ENCODE measurements around the gene ZNF668.

Gene ZNF668

DNA sequence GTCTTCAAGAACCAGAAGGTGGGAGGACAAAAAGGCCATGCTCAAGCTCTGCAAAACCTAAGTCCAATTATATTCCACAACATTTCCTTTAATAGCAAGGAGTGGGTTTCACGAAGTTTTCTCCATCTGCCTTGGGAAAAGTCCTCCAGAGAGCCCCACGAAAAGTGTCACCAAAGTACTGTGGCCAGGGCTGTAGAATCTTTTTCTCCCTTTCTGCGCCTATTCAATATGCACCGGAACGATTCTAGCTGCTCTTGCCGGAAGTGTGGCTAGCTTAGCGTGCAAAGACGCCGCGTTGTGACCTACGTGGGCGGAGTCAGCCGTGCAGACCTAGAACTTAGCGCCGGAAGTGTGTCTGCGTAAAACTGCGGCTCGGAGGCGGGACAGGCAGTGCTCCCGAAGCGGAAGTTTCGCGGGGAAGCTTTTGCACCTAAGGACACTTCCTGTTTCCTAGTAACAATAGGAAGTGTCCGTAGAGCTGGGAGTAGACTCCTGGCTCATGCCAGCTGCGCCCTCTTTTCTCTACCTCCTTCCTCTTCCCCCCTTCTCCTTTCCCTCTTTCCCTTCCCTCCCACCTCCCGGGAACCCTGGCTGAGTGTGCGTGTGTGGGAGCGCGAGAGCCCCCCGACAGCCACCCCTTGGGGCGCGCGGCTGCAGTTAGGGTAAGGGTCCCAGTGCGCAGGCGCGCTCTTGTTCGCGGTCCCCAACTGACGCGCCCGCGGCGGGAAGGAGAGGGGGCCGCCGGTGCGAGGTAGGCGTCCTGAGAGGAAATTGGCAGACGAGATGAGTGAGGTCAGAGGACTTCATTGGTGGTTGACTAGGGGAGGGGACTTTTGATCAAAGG lies at the start of gene ZNF668, which contains the start of gene ZNF646:
Gene ZNF668 (minus strand): TSS at position 271 of the 844 bp plus-strand sequence. CDS start 9,781 bp downstream, outside the sequence.
Gene ZNF646 (plus strand): TSS at position 453 of the 844 bp plus-strand sequence. CDS start 1,903 bp downstream, outside the sequence.
- peak; percentile 93 for DNase-seq (ENCODE audit: low read depth)

DNA sequence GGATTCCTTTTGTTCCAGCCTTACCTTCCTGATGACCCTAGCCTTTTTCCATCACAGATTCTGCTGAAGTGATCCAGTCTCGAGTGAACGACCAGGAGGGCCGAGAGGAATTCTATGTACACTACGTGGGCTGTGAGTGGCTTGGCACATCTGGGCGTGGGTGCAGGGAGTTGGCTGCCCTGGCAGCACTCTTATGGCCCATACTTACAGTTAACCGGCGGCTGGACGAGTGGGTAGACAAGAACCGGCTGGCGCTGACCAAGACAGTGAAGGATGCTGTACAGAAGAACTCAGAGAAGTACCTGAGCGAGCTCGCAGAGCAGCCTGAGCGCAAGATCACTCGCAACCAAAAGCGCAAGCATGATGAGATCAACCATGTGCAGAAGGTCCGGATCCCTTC lies 46.1 kb upstream of the ZNF668 start:
- no peak for DNase-seq (ENCODE audit: low read depth)

DNA sequence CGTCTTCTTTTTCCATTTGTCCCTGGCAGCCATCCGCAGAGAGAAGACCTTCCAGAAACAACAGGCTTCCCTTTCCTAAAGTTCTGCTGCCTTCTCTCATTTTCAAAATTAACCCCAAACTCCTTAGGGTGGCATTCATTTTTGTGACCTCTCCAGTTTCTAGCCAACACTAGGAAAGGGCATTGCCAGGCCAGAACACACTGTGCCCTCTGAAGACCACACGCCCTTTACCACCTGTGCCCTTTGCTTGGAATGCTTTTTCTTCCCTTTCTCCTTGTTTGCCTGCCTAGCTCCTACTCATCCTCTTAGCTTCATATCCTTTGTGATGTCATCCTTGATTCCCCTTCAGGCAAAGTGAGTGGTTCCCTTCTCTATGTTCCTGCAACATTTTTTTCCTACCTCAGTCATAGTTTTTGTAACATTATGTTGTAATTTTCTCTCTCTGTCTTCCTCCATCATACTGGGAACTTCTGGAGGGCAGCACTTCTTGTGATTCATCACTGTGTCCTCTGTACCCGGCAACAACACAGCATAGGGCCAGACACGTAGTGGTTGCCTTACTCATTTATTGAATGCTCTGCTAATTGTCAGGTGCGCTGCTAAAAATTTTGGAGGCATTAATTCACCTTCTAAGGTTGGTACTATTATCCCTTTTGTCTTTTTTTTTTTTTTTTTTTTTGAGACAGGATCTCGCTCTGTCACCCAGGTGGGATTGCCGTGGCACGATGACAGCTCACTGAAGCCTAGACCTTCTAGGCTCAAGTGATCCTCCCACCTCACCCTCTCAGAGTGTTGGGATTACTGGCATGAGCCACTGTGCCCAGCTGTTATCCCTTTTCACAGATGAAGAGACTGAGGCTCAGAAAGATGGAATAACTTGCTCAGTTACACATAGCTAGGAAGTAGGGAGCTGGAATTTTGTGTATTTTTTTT lies 44.4 kb upstream of the ZNF668 start:
- DNase-seq (ENCODE audit: low read depth) = no peak

DNA sequence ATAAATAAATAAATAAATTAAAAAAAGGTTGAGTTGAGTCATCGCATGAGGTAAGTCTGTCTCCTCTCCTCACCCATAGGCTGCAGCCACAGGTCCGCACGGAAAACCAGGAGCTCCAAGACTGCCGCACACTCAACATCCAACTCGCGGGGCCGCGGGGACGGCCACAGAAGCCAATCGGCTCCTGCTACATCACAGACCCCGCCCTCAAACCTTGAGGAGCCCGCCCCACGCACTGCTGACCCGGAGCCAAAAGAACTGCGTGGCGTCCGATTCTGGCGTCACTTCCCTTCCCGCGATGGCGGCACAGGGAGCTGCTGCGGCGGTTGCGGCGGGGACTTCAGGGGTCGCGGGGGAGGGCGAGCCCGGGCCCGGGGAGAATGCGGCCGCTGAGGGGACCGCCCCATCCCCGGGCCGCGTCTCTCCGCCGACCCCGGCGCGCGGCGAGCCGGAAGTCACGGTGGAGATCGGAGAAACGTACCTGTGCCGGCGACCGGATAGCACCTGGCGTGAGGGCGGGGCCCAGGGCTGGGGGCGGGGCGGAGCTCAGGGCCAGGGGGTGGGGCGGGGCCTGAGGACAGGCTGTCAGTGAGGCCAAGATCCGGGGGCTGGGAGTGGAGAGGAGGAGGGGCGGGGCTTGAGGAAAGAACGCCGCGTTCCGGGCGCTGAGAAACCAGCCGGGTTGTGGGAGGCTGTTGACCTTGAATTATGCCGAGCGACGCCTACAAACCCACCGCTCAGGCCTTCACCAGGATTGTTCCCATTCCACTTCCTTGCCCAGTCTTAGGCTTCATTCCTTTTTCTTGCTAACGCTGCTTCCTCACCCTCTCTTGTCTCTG lies 43.6 kb upstream of the ZNF668 start, which contains the start of gene KAT8:
Gene KAT8 (plus strand): TSS at position 281 of the 839 bp plus-strand sequence. CDS start 18 bp downstream, at position 299.
- DNase-seq (ENCODE audit: low read depth) = peak; percentile 93

DNA sequence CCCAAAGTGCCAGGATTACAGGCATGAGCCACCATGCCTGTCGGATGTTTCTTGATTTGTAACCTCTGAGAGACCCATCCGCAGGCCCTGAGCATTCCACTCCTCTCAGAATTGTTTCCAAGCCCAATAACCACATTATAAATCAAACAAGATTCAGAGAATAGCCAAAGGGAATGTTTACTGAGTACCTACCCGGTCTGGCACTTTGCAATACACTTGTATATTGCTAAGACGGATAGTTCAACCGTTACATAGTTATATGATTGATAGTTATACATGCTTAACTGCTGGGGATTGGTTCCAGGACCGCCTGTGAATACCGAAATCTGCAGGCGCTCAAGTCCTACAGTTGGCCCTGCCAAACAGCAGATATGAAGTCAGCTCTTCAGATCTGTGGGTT lies 40.4 kb upstream of the ZNF668 start:
- DNase-seq (ENCODE audit: low read depth) = no peak

DNA sequence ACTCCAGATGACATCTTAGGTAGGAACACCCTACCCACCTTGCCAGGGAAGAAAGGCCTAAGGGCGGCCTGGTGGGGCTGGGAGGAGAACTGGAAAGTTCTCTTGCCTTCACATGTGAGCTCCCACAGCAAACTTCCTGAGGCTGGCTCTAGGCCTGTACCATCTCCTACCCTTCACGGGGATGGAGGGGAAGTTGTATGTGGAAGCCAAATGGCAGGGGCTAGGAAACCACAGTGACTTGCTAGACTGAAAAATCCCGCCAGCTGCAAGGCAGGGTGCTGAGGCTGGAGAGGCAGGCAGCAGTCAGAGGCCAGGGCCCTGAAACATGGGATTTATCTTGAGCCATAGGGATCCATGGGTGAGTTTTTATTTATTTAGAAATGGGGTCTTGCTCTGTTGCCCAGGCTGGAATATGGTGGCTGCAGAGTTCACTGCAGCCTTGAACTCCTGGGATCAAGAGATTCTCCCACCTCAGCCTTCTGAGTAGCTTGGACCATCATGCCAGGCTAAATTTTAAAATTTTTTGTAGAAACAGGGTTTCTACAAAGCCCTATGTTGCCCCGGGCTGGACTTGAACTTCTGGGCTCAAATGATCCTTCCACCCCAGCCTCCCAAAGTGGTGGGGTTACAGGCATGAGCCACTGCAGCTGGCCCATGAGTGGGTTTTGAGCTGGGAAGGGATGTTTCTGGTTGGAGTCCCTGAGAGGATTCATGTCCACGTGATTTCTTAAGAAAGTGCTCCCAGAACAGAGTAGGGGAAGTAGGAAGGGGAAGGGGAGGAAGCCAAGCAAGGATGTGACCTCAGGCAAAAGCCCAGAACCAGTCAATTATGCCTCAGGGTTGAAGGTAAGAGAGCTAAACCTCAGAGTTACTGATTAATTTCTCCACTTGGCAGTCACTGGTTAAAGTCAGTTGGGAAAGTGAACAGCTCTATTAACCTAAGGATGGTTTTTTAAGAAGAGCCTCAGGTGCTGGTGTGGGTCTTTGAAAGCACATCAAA lies 39.4 kb upstream of the ZNF668 start:
- no peak for DNase-seq (ENCODE audit: low read depth)

DNA sequence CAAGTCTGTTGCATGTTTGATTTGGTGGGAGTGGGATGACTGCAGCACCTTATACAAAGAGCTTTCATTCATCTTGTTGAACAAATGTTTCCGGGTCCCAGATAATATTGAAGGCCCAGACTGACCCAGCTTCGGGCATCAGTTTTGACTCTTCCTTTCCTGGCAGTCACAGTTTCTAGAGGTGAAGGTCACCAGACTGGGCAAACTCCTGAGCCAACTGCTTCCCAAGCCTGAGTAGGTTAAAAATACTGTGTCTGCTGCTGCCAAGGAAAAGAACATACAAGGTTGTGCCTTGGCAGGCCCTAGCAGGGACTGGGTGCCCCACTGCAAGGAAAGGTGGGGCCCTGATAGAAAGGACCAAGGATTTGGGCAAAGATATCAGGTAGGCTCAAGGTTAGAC lies 38.7 kb upstream of the ZNF668 start:
- no peak for DNase-seq (ENCODE audit: low read depth)

DNA sequence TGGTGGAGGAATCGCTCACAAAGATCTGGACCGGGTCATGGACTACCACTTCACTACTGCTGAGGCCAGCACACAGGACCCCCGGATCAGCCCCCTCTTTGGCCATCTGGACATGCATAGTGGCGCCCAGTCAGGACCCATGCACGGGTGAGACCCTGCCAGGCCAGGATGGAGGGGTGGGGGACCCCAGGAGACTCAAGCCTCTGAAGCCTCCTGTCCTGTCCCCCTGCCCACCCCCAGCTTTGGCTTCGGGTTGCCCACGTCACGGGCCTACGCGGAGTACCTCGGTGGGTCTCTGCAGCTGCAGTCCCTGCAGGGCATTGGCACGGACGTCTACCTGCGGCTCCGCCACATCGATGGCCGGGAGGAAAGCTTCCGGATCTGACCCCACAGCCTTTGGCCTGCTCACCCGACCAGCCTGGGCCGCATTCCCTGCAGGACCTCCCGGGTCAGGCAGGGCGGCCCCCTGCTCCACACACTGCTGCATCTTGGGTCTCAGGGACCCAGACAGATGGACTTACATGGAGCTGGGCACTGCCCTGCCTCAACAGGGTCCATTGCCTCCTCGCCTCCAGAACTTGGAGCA lies 37.9 kb upstream of the ZNF668 start:
- no peak for DNase-seq (ENCODE audit: low read depth)

DNA sequence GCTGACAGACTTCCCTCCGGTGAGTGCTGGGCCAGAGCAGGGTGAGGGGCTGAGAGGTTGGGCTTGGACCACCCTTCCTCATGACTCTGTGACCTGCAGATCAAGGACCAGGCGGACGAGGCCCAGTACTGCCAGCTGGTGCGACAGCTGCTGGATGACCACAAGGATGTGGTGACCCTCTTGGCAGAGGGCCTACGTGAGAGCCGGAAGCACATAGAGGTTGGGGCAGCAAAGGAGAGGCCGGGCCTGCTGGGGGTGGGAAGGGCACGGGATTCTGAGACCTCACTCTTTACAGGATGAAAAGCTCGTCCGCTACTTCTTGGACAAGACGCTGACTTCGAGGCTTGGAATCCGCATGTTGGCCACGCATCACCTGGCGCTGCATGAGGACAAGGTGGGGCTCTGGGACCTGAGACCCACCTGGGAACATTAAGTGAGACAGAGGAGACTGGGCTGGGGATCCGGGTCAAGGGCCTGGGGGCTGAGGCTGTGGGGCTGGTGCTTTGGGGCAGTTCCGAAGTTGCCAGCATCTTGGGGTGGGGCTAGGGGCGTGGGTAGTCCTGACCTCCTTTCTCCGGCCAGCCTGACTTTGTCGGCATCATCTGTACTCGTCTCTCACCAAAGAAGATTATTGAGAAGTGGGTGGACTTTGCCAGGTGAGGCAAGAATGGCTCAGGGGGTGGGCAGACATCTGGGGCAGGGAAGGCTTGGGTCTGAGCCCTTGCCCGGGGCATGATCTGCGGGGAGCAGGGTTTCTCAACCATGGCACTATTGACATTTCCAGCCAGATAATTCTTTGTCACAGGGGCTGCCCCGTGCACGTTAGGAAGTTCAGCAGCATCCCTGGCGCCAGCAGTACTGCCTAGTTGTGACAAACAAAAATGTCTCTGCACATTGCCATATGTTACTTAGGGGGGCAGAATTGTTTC lies 36.3 kb upstream of the ZNF668 start:
- DNase-seq (ENCODE audit: low read depth) = no peak

DNA sequence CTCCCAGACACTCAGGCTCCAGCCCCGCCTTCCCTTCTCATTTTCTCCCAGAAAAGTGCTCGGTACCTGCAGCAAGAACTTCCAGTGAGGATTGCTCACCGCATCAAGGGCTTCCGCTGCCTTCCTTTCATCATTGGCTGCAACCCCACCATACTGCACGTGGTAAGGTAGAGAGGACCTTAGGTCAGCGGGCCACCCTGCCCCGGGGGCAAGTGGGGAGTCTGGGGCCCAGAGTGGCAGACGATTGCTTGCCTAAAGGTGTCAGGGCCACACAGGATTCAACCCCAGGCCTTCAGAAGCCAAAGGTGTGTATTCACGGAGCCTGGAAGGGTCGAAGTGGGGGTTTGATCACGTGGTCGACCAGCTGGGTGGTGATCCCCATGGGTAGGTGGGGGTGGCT lies 35.6 kb upstream of the ZNF668 start:
- no peak for DNase-seq (ENCODE audit: low read depth)

DNA sequence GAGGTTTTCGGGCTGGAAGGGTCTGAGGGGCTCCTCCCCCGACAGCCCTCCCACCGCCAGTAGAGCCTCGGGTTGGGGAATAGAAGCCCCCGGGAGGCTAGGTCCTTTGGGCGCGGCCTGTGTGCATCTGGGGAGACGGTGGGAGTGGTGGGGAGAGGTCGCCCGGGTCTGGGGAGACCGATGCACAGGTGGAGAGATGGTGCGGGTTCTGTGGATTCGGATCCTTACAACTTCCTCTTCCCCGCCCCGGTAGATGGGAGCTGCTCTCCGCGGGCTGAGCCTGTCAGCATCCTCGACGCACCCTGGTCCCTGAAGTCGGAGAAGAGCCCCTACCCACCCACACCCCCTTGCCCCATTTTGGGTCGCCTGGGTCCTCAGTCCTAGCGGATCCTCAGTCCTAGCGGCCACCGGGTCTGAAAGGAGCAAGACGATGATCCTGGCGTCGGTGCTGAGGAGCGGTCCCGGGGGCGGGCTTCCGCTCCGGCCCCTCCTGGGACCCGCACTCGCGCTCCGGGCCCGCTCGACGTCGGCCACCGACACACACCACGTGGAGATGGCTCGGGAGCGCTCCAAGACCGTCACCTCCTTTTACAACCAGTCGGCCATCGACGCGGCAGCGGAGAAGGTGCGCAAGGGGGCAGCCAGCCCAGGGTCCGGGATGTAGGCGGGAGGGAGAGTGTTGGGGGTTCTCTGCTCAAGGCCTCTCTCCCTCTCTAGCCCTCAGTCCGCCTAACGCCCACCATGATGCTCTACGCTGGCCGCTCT lies 34.9 kb upstream of the ZNF668 start:
- DNase-seq (ENCODE audit: low read depth) = no peak

DNA sequence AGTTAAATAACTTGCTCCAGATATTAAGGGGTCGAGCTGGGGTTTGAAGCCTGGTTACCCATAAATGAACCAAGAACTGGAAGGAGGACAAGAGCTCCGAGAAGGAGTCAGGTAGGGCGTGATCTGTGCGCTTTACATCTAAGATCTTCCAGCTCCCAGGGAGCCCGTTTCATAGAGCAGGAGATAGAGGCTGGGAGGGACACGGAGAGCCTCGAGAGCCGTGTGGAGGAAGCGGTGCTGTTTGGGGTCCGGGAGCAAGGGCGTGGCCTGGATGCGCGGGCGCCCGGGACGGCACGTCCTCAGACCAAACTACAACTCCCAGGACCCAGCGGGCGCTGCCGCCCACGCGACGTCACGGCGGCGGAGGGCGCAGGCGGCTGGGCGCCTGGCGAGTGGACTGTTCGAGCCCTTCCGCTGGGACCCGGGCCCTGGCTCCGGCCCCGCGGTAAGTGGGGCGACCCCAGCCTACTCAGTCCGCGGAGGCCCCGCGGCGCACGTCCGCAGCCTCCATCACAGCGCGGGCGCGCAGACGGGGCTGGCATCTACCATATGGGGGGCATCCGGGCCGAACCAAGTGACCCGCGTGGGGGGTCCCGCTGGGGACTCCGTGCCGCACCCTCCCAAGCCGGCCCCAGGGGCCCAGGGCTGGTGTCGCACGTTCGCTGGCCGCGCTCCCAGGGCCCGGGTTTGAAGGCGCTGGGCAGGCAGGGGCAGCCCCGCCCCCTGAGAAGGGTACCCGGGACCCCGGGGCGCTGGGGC lies 34.2 kb upstream of the ZNF668 start, which contains the start of gene BCKDK:
Gene BCKDK (plus strand): TSS at position 352 of the 759 bp plus-strand sequence. CDS start 838 bp downstream, outside the sequence.
- DNase-seq (ENCODE audit: low read depth) = peak; percentile 47

DNA sequence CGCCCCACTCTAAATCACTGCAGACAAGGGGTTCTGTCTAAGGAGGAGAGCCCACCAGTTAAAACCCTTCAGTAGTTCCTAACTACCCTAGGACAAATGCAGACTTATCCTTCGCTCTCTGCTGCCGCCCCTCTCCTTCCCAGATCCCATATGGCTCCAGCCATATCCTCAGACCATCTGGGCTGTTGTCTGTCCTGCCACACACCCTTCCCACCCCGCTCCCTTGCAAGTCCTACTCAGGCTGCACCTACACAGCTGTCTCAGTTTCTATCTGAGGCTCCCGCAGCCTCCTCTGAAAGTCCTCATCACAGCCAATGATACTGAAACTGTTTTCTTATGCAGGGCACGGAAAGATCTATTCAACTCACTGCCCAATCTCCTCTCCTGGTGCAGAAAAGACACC lies 33.4 kb upstream of the ZNF668 start:
- no peak for DNase-seq (ENCODE audit: low read depth)

DNA sequence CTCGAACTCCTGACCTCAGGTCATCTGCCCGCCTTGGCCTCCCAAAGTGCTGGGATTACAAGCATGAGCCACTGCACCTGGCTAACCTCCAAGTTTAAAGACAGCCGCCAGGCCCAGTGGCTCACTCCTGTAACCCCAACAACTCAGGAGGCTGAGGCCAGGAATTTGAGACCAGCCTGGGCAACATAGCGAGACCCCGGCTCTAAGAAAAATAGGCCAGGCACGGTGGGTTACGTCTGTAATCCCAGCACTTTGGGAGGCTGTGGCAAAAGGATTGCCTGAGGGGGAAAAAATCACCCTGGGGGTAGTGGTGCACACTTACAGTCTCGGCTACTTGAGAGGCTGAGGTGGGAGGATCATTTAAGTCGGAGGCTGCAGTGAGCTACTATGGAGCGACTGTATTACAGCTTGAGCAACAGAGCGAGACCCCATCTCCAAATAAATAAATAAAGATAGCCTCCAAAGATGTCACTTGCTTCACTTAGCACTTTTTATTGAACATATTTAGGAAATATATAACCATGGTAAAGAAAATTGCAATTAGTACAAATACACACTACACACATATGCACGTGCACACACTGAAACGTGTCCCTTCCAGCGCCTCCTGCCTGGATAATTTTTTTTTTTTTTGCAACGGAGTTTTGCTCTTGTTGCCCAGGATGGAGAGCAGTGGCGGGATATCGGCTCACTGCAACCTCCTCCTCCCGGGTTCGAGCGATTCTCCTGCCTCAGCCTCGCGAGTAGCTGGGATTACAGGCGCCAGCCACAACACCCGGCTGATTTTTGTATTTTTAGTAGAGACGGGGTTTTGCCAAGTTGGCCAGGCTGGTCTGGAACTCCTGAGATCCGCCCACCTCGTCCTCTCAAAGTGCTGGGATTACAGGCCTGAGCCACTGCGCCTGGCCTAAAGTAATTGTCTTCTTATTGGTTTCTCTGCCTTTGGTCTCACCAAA lies 32.7 kb upstream of the ZNF668 start:
- no peak for DNase-seq (ENCODE audit: low read depth)

DNA sequence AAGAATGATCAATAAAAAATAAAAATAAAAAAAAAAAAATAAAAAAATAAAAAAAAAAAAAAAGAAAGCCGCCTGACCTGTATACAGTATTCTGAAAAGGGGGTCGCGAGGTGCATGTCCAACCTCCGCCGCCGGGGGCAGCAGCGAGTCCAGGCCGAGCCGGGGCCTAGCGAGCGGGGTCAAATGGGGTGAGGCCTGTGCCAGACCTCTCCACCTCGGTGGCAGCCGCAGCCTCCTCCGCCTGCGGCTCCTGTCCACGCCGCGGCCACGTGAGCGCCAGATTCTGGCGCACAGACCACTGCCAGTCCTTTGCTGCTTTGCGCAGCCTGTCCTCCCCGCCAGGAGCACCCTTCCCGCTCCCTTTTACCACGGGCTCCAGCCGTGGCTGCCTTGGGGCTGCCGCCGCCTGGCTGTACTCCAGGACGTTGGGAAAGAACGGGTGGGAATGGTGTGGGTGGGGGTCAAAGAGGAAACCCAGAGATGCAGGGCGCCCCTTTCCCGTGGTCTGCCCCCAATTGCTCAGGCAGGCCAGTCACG lies 31.7 kb upstream of the ZNF668 start:
- DNase-seq (ENCODE audit: low read depth) = peak; percentile 77

Data from activated T-cell treated with anti-CD3 and anti-CD28 coated beads for 1 hour (primary cell).